Measurements from ENCODE around the gene HHATL.

GRCh38 chr3:42673082-42673481 is 29.5 kb downstream of the HHATL start:
- TF ChIP-seq, protein P1, sequence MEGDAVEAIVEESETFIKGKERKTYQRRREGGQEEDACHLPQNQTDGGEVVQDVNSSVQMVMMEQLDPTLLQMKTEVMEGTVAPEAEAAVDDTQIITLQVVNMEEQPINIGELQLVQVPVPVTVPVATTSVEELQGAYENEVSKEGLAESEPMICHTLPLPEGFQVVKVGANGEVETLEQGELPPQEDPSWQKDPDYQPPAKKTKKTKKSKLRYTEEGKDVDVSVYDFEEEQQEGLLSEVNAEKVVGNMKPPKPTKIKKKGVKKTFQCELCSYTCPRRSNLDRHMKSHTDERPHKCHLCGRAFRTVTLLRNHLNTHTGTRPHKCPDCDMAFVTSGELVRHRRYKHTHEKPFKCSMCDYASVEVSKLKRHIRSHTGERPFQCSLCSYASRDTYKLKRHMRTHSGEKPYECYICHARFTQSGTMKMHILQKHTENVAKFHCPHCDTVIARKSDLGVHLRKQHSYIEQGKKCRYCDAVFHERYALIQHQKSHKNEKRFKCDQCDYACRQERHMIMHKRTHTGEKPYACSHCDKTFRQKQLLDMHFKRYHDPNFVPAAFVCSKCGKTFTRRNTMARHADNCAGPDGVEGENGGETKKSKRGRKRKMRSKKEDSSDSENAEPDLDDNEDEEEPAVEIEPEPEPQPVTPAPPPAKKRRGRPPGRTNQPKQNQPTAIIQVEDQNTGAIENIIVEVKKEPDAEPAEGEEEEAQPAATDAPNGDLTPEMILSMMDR (IDR thresholded peaks at IDR 0.05) = no peak
- TF ChIP-seq POLR2A (IDR thresholded peaks at IDR 0.05) = no peak

Data from uterus (tissue), 2 donors.